ENCODE measurements around the gene CACNA1G.

- no peak for TF ChIP-seq EZH2 (IDR thresholded peaks at IDR 0.05; ENCODE audit: insufficient read depth, poor library complexity, severe bottlenecking)
- no peak for TF ChIP-seq EZH2phosphoT487 (IDR thresholded peaks at IDR 0.05; ENCODE audit: insufficient read depth, low read depth)
Observed at GRCh38 chr17:50640686-50641351, 80.3 kb downstream of the CACNA1G start.
